Chondrocyte (in vitro differentiated cells): ENCODE data around the gene TOMM6. TPM values are rescaled to one million over a fixed set of nuclear protein-coding genes. Genes with fewer than 3 reads are reported as not detected.

Source experiments
- DNase-seq: peaks from one replicate; pipeline ENCODE4 v3.0.0; 2021; ENCODE audit warnings: mixed read lengths, low spot score
- H3K27ac Mint-ChIP-seq: one replicate; pipeline ENCODE4 v1.8.0; 2021; ENCODE audit warnings: mild to moderate bottlenecking, moderate library complexity, mixed read lengths; ENCODE audit not compliant: unreplicated experiment
- H3K27me3 Mint-ChIP-seq: 2 replicates; pipeline ENCODE4 v1.8.0; 2021; ENCODE audit warnings: low read depth, mixed read lengths
- H3K36me3 Mint-ChIP-seq: 2 replicates; pipeline ENCODE4 v1.8.0; 2021; ENCODE audit warnings: low read depth, mixed read lengths
- H3K4me1 Mint-ChIP-seq: 2 replicates; pipeline ENCODE4 v1.8.0; 2021; ENCODE audit warnings: low read depth, mild to moderate bottlenecking, mixed read lengths
- H3K4me3 Mint-ChIP-seq: one replicate; pipeline ENCODE4 v1.8.0; 2021; ENCODE audit warnings: mild to moderate bottlenecking, moderate library complexity, mixed read lengths; ENCODE audit not compliant: unreplicated experiment
- H3K9me3 Mint-ChIP-seq: 2 replicates; pipeline ENCODE4 v1.8.0; 2021; ENCODE audit warnings: low read depth, mixed read lengths
- CTCF ChIP-seq: fragments of 200-600 bp; sonication (generic); IDR thresholded peaks from 2 replicates; pipeline ENCODE4 v1.5.0; 2021; ENCODE audit warnings: antibody characterized with exemption, mild to moderate bottlenecking, moderate library complexity
- total RNA-seq: library from RNA; stranded (reverse); gene quantifications from 3 replicates; pipeline ENCODE4 v1.2.1, GENCODE V29; 2021

The TOMM6 gene
- total RNA-seq, 1 donor from 2014 or later: 96.1 TPM

- DNase-seq: no peak
- H3K36me3 Mint-ChIP-seq: no peaks in the 10 kb centered on the region
- no peaks in the 10 kb centered on the region for H3K9me3 Mint-ChIP-seq
- H3K4me1 Mint-ChIP-seq: no peaks in the 10 kb centered on the region
- H3K27me3 Mint-ChIP-seq: peaks cover 9% of the 10 kb centered on the region
- no peak overlapping the region for H3K27ac Mint-ChIP-seq
- TF ChIP-seq CTCF: no peak
- no peak overlapping the region for H3K4me3 Mint-ChIP-seq
These were observed 39.0 kb upstream of the TOMM6 start for GRCh38 chr6:41748542-41748941.

- no peaks in the 10 kb centered on the region for H3K4me1 Mint-ChIP-seq
- TF ChIP-seq CTCF: no peak
- DNase-seq: no peak
These were observed 37.1 kb upstream of the TOMM6 start for GRCh38 chr6:41750374-41750773.

GRCh38 chr6:41755895-41756294 is 31.6 kb upstream of the TOMM6 start:
- no peak overlapping the region for H3K4me3 Mint-ChIP-seq
- no peak for DNase-seq
- H3K4me1 Mint-ChIP-seq: peaks cover 6% of the 10 kb centered on the region
- no peak overlapping the region for H3K27ac Mint-ChIP-seq
- no peak for TF ChIP-seq CTCF
- peaks cover 18% of the 10 kb centered on the region for H3K27me3 Mint-ChIP-seq
- H3K9me3 Mint-ChIP-seq: no peaks in the 10 kb centered on the region
- no peaks in the 10 kb centered on the region for H3K36me3 Mint-ChIP-seq

More at GRCh38 chr6:41750374-41750773, 37.1 kb upstream of the TOMM6 start:
- Mint-ChIP-seq H3K36me3 (no peaks in the 10 kb centered on the region), H3K4me3 (no peak overlapping the region), H3K9me3 (no peaks in the 10 kb centered on the region), H3K27ac (no peak overlapping the region), H3K27me3 (peaks cover 18% of the 10 kb centered on the region)

- DNase-seq: no peak
- Mint-ChIP-seq H3K4me1 (peaks cover 6% of the 10 kb centered on the region), H3K36me3 (no peaks in the 10 kb centered on the region), H3K4me3 (no peak overlapping the region), H3K27ac (no peak overlapping the region), H3K27me3 (peaks cover 18% of the 10 kb centered on the region), H3K9me3 (no peaks in the 10 kb centered on the region)
- no peak for TF ChIP-seq CTCF
These were observed 31.1 kb upstream of the TOMM6 start for GRCh38 chr6:41756354-41756753.

GRCh38 chr6:41757271-41757670 is 30.2 kb upstream of the TOMM6 start:
- Mint-ChIP-seq H3K4me1 (peaks cover 6% of the 10 kb centered on the region), H3K36me3 (no peaks in the 10 kb centered on the region), H3K4me3 (no peak overlapping the region), H3K27ac (no peak overlapping the region), H3K9me3 (no peaks in the 10 kb centered on the region), H3K27me3 (peaks cover 18% of the 10 kb centered on the region)
- no peak for TF ChIP-seq CTCF
- DNase-seq: no peak
